Ishikawa (cell line): Measurements from ENCODE around the gene KRT81.
A peak's percentile ranks its signal among the peaks of the same experiment; 100 is the strongest.

Experiments used
- CEBPB ChIP-seq: IDR thresholded peaks from 2 replicates; pipeline ENCODE4 v1.6.1; 2012
- CREB1 ChIP-seq: IDR thresholded peaks from 2 replicates; pipeline ENCODE4 v1.6.1; 2012; ENCODE audit warnings: low read depth
- EGR1 ChIP-seq: IDR thresholded peaks from 2 replicates; pipeline ENCODE4 v1.6.1; 2012
- EP300 ChIP-seq: IDR thresholded peaks from 2 replicates; pipeline ENCODE4 v1.6.1; 2012; ENCODE audit warnings: borderline replicate concordance
- FOXM1 ChIP-seq: IDR thresholded peaks from 2 replicates; pipeline ENCODE4 v1.6.1; 2012; ENCODE audit warnings: low read depth, borderline replicate concordance
- MAX ChIP-seq: IDR thresholded peaks from 2 replicates; pipeline ENCODE4 v1.6.1; 2012
- NFIC ChIP-seq: IDR thresholded peaks from 2 replicates; pipeline ENCODE4 v1.6.1; 2012
- RAD21 ChIP-seq: IDR thresholded peaks from 2 replicates; pipeline ENCODE4 v1.6.1; 2012; ENCODE audit warnings: low read depth
- REST ChIP-seq: IDR thresholded peaks from 2 replicates; pipeline ENCODE4 v1.6.1; 2012; ENCODE audit warnings: low read depth, mild to moderate bottlenecking
- TAF1 ChIP-seq: IDR thresholded peaks from 2 replicates; pipeline ENCODE4 v1.6.1; 2012; ENCODE audit warnings: low read depth, mild to moderate bottlenecking
- TCF12 ChIP-seq: IDR thresholded peaks from 2 replicates; pipeline ENCODE4 v1.6.1; 2012; ENCODE audit warnings: low read depth
- TEAD4 ChIP-seq: IDR thresholded peaks from 2 replicates; pipeline ENCODE4 v1.6.1; 2012
- USF1 ChIP-seq: IDR thresholded peaks from 2 replicates; pipeline ENCODE4 v1.6.1; 2012
- YY1 ChIP-seq: IDR thresholded peaks from 2 replicates; pipeline ENCODE4 v1.6.1; 2012; ENCODE audit warnings: low read depth
- ZBTB7A ChIP-seq: IDR thresholded peaks from 2 replicates; pipeline ENCODE4 v1.6.1; 2012; ENCODE audit warnings: low read depth

Gene KRT81

DNA sequence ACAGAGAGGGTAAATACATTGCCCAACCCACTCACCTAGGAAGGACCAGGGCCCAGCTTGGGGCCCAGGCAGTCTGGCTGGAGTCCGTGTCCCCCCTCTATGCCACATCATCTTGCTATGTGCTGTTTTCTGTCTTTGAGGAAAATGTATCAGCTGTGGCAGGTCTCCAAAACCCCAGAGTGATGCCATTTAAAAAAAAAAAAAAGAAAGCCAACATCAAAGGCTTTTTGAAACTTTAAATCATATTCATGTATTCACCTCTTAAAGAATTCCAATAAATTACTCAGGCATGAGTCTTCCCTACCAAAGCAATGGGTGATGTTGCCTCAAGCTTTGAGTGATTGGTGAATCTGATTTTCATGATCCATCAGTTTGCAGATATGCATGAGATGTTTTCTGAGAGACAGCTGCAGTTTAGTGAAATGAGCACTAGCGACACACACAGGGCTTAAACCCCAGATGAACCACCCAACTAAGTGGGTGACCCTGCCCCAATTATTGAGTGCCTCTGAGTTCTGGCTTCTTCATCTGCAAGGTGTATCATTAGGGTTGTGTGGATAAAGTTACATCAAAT is 6.1 kb downstream of the KRT81 start:
- TF ChIP-seq TEAD4 (0 out of 2 replicates have a peak, but pooled peaks have one; percentile 24), MAX (no peak), TCF12 (no peak), CREB1 (0 out of 2 replicates have a peak, but pooled peaks have one; percentile 6), NFIC (peak; percentile 47; the same call in 1 of the 2 replicates), TAF1 (no peak), EP300 (peak; percentile 58; the same call in 1 of the 2 replicates)

DNA sequence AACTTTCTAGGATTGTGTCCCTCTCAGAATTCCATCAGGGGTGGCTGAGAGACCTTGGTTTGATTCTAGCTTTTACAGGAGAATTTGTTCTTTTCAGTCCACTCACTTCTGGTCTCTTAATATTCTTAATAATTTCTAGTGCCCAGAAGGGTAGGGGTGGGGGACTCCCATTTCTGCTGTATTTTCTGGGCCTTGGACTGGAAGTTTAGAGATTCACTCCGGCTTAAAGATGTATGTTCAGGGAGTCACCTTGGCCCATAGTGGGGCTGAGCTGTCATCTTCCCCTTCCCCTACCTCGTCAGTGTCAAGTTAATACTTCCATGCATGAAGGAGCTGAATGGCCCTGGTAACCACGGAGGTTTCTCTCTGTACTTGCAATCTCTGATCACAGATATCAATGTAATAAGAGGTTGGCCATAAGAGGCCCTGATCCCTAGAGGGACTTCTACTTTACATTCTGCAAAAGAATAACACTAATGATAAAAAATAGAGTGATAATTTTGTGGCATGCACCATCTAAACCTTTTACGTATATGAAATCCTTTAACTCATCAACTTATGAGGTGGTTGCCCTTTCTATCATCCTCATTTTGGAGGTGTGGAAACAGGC is 6.7 kb downstream of the KRT81 start:
- no peak for TF ChIP-seq EGR1

GRCh38 chr12:52280796-52281560 is 10.4 kb downstream of the KRT81 start:
- TF ChIP-seq FOXM1 (peak; percentile 70), CEBPB (peak; percentile 58), TEAD4 (peak; percentile 97), TAF1 (no peak), CREB1 (0 out of 2 replicates have a peak, but pooled peaks have one; percentile 8), EP300 (peak; percentile 94), YY1 (peak; percentile 55; the same call in 1 of the 2 replicates), USF1 (no peak; the same call in 1 of the 2 replicates), REST (no peak), ZBTB7A (peak; percentile 33), EGR1 (no peak), NFIC (peak; percentile 98), TCF12 (peak; percentile 43; the same call in 1 of the 2 replicates), RAD21 (peak; percentile 32; the same call in 1 of the 2 replicates), MAX (peak; percentile 53; the same call in 1 of the 2 replicates)

DNA sequence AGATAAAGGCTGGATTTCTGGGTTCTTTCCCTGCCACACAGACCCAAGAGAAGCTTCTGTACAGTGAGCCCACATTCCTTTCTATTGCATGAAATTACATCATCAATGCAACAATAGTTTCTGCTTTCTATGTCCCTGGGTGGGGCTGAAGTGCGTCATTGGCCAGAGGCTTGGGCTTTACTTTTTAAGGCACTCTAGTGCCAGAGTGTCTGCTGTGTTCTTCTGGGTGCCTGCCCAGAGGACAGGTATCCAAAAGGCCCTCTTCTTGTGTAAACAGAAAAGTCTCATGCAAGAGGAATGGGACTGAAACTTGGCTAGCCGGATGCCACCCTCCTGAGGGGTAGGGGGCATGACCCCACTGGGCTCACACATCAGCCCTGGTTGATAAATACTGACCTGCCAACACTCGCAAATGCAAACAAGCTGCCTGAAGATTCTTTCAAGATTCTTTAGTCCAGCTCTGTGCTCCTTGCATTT is 11.0 kb downstream of the KRT81 start:
- TF ChIP-seq CREB1 = peak; percentile 79
- TF ChIP-seq TAF1 = peak; percentile 12; the same call in 1 of the 2 replicates
- no peak; the same call in 1 of the 2 replicates for TF ChIP-seq RAD21
- no peak for TF ChIP-seq USF1
- TF ChIP-seq FOXM1 = peak; percentile 96
- TF ChIP-seq NFIC = peak; percentile 98
- TF ChIP-seq EGR1 = no peak
- TF ChIP-seq MAX = no peak
- peak; percentile 100 for TF ChIP-seq CEBPB
- TF ChIP-seq EP300 = peak; percentile 99
- TF ChIP-seq REST = no peak
- peak; percentile 10; the same call in 1 of the 2 replicates for TF ChIP-seq YY1
- TF ChIP-seq TCF12 = peak; percentile 98
- TF ChIP-seq ZBTB7A = 0 out of 2 replicates have a peak, but pooled peaks have one; percentile 49
- peak; percentile 92 for TF ChIP-seq TEAD4
